ENCODE data around the gene SECTM1. TPM values are rescaled to one million over a fixed set of nuclear protein-coding genes. Genes with fewer than 3 reads are reported as not detected.
A peak's percentile ranks its signal among the peaks of the same experiment; 100 is the strongest.

The SECTM1 gene
- total RNA-seq, 2 donors from 2014 or later = not detected

- Mint-ChIP-seq H3K36me3 (ENCODE audit: low read depth) (no peaks in the 10 kb centered on the region), H3K27ac (no peak overlapping the region), H3K4me1 (no peaks in the 10 kb centered on the region), H3K9me3 (no peaks in the 10 kb centered on the region), H3K27me3 (ENCODE audit: insufficient read depth) (peaks cover 2% of the 10 kb centered on the region), H3K4me3 (no peak overlapping the region)
- DNase-seq = peak; percentile 81
- no peaks in the 10 kb centered on the region for H3K4me1 ChIP-seq (ENCODE audit: control insufficient read depth, insufficient read depth, low read length)
- H3K36me3 ChIP-seq (ENCODE audit: control insufficient read depth, insufficient read depth, low read length) = no peaks in the 10 kb centered on the region
- H3K4me3 ChIP-seq (ENCODE audit: low read length) = no peak overlapping the region
- 73 to 77% methylated on average over 22 to 36 of the region's 36 CpGs for WGBS, 2 experiments (ENCODE audit: insufficient coverage in 1 of 2, insufficient read length in 1 of 2)
- H3K27ac ChIP-seq (ENCODE audit: low read depth, low read length) = no peak overlapping the region
- H3K27me3 ChIP-seq (ENCODE audit: control insufficient read depth, insufficient read depth, low read length, poor library complexity, severe bottlenecking) = no peaks in the 10 kb centered on the region
- no peak overlapping the region for H3K9ac ChIP-seq (ENCODE audit: extremely low read depth, low read length, poor library complexity, severe bottlenecking)
- TF ChIP-seq CTCF (conservative IDR thresholded peaks at IDR 0.05) = no peak
- H3K9me3 ChIP-seq (ENCODE audit: control insufficient read depth, low read length) = no peaks in the 10 kb centered on the region
Observed at GRCh38 chr17:82315703-82316358, 17.7 kb downstream of the SECTM1 start.

- DNase-seq = no peak
- Histone ChIP-seq H3K9me3 (ENCODE audit: control insufficient read depth, low read length) (no peaks in the 10 kb centered on the region), H3K27ac (ENCODE audit: low read depth, low read length) (no peak overlapping the region), H3K36me3 (ENCODE audit: control insufficient read depth, insufficient read depth, low read length) (no peaks in the 10 kb centered on the region), H3K4me3 (ENCODE audit: low read length) (no peak overlapping the region), H3K9ac (ENCODE audit: extremely low read depth, low read length, poor library complexity, severe bottlenecking) (no peak overlapping the region), H3K4me1 (ENCODE audit: control insufficient read depth, insufficient read depth, low read length) (no peaks in the 10 kb centered on the region), H3K27me3 (ENCODE audit: control insufficient read depth, insufficient read depth, low read length, poor library complexity, severe bottlenecking) (no peaks in the 10 kb centered on the region)
- no peak overlapping the region for H3K27ac Mint-ChIP-seq
- no peaks in the 10 kb centered on the region for H3K4me1 Mint-ChIP-seq
- 88 to 93% methylated on average over 8 to 32 of the region's 32 CpGs for WGBS, 2 experiments (ENCODE audit: insufficient coverage in 1 of 2, insufficient read length in 1 of 2)
- H3K9me3 Mint-ChIP-seq = no peaks in the 10 kb centered on the region
- H3K4me3 Mint-ChIP-seq = no peak overlapping the region
- no peak for TF ChIP-seq CTCF (conservative IDR thresholded peaks at IDR 0.05)
- peaks cover 2% of the 10 kb centered on the region for H3K27me3 Mint-ChIP-seq (ENCODE audit: insufficient read depth)
- H3K36me3 Mint-ChIP-seq (ENCODE audit: low read depth) = no peaks in the 10 kb centered on the region
Observed at GRCh38 chr17:82314727-82315605, 18.6 kb downstream of the SECTM1 start.

GRCh38 chr17:82314012-82314726, 19.4 kb downstream of the SECTM1 start:
- Mint-ChIP-seq H3K36me3 (ENCODE audit: low read depth) (no peaks in the 10 kb centered on the region), H3K4me3 (no peak overlapping the region), H3K4me1 (no peaks in the 10 kb centered on the region), H3K9me3 (no peaks in the 10 kb centered on the region), H3K27me3 (ENCODE audit: insufficient read depth) (peaks cover 3% of the 10 kb centered on the region), H3K27ac (no peak overlapping the region)
- Histone ChIP-seq H3K9ac (ENCODE audit: extremely low read depth, low read length, poor library complexity, severe bottlenecking) (no peak overlapping the region), H3K4me1 (ENCODE audit: control insufficient read depth, insufficient read depth, low read length) (no peaks in the 10 kb centered on the region), H3K9me3 (ENCODE audit: control insufficient read depth, low read length) (no peaks in the 10 kb centered on the region), H3K36me3 (ENCODE audit: control insufficient read depth, insufficient read depth, low read length) (no peaks in the 10 kb centered on the region), H3K27ac (ENCODE audit: low read depth, low read length) (no peak overlapping the region), H3K4me3 (ENCODE audit: low read length) (no peak overlapping the region), H3K27me3 (ENCODE audit: control insufficient read depth, insufficient read depth, low read length, poor library complexity, severe bottlenecking) (no peaks in the 10 kb centered on the region)
- no peak for TF ChIP-seq CTCF (conservative IDR thresholded peaks at IDR 0.05)
- 89 to 93% methylated on average over 24 to 27 of the region's 27 CpGs for WGBS, 2 experiments (ENCODE audit: insufficient coverage in 1 of 2, insufficient read length in 1 of 2)
- no peak for DNase-seq
